ENCODE data around the gene ELOVL5.

ELOVL5 gene

DNA sequence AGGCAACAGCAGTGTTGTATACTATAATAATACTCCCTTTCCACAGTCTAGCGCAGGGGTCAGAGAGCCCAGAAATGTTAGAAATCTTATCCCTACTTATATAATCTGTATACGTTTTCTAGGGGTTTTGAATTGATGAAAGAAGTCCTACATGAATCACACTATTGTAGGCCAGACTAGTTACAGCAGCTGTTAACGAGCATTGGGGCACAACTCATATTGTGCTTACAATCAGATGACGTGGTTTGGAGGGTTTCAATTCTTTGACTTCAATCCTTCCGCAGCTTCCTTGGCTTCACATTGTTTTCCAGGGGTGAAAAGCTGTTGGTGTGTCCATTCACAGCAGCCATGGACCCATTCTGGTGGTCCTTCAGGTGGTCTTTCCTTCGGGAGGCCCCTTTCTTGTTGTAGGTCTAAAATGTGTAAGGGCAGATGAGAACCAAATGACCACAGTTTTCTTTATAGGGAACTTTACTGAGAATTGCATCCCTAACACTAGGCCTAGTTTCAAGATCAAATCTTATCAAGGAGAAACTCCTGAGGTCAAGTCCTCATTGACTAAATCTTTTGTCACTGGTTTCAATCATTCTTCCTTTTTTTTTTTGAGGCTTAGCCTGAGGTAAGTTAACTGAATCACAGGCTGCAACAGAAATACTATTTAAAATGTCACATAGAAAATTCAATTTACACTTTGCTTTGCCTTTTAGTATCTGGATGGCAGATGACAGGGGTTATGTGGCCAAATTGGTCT is 79.7 kb downstream of the ELOVL5 start:
- no peak for DNase-seq

DNA sequence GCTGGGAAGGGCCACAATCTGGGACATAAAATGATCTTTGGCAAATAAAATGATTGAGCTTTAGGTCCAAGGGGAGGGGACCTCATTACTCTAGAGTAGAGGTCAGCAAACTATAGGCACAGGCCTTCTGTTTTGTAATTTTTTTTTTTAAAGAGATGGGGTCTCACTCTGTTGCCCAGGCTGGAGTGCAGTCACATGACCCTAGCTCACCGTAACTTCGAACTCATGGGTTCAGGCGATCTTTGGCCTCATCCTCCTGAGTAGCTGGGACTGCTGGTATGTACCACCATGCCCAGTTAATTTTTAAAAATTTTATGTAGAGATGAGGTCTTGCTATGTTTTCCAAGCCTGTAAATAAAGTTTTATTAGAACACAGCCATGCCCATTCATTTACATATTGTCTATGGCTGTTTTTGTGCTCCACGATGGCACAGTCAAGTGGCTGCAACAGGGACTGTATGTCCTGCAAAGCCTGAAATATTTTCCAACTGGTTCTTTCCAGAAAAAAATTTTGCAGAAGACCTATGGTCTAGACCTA is 82.1 kb downstream of the ELOVL5 start:
- no peak for DNase-seq

DNA sequence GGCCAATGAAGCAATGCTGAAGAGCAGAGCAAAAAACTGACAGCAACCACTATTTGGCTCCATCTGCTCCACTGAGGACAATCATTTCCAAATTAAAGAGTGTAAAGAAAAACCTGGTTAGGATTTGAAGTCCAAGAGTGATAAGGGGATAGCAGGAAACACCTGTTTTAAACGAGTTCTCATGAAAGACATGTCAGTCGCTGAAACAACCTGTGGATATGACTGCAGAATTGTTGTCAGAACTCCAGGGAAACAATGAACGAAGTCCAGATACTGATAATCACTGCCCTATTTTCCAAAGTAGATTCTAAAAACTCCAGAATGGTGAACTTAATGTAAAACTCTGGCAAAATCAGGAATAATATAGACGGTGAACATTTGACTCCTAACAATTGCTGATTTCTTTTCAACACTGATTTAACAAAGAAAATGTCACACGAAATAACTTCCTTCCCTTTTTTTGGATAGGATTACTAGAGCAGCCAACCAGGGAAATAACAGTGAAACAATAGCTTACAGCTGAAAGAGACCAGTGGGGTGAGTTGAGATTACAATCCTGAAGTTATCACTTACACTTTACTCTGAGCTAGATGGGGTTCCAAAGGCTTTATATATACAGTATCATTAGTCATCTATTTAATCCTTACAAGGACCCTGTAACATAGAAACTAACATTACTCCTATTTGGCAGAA is 83.7 kb downstream of the ELOVL5 start:
- no peak for DNase-seq

DNA sequence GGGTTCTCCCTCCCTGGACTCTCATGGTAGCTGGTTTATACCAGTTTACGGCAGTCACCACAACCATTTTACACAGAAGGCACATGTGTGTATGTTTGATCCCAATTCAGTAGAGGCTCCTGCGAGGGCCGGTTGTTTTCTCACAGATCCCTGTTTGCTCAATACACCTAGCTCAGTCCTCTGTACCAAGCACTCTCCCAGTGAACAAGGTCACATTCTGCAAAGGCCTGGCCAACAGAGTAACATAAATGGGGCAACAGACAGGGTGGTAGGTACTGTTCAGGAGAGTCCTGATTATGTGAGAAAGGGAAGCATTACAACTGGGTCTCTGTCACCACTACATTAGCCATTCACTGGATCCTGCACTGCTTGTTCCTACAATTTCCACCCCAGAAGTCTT is 84.4 kb downstream of the ELOVL5 start:
- DNase-seq: no peak

DNA sequence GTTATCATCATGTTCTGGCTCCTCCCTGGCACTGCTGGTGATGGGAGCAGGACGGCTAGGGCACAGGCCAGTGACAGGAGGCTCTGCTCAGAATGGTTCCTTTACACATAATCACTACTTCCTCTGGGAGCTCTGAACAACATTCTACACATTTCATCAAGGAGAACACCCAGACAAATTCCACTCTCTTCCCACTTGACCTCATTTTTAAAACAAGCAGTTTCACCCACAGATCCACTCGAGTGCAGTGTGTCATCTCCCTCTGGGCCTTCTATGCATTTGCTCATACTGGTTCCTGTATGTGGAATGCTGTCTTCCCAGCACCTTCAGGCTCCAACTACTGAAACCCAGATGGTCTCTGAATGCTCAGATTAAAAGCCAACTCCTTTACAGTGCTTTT is 84.8 kb downstream of the ELOVL5 start:
- peak; percentile 22 for DNase-seq

DNA sequence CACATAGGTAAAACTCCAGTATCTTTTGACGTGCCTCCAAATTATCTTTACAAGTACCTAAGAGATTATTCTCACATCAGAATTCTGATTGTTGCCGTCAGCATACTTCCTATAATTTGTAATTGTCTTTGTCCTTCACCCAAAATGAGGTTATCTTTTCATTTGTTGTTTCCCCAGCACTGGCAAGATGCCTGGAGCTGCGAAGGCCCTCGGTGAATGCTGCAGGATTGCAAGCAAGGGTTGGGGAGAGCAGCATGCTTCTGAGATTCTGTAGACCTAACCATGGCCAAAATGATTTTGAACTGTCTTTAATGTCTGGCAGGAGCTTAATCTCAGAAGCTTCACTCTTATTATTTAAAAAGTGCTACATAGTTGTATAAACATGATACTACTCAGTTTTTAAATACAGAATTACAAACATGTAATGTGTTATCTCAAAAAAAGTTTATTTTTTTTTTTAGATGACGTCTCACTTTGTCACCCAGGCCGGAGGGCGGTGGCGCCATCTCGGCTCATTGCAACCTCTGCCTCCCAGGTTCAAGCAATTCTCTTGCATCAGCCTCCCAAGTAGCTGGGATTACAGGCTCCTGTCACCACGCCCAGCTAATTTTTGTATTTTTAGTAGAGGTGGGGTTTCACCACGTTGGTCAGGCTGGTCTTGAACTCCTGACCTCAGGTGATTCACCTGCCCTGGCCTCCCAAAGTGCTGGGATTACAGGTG is 88.7 kb downstream of the ELOVL5 start:
- no peak for DNase-seq

DNA sequence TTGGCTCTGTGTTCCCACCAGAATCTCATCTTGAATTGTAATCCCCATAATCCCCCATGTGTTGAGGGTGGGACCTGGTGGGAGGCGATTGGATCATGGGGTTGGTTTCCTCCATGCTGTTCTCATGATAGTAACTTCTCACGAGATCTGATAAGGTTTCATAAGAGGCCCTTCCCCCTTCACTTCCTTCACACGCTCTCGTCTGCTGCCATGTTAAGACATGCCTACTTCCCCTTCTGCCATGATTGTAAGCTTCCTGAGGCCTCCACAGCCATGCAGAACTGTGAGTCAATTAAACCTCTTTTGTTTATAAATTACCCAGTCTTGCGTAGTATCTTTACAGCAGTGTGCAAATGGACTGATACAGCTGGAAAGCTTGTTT is 90.0 kb downstream of the ELOVL5 start:
- no peak for DNase-seq

DNA sequence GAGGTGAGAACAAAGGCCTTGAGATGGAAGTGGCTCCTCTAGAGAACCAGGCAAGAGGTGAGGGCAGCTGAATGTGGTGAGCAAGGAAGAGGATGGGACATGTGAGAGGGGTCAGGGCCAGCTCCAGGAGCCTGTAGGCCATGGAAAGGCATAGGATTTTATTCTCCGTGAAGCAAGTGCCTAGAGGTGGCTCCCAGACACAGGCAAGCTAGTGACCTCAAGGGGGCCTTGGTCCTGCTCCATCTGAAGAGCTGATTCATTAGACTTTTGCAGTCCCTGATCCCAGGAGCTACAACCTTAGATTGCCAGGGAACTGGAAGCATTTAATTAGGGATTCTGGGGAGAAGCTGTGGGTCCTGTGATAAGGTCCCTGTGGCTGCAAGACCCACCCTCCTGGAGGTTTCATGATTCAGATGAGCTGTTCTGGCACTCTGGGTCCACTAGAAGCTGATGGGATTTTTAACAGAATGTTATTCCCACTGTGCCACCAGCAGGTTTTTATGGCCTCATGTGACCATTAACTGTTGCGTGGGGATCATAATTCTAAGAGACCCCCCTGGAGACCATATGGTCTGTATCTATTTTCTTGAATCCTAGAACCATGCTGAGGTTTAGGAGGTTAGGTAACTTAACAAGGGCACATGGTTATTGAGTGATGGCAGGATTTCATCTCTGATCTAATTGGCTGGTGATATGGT is 90.5 kb downstream of the ELOVL5 start:
- no peak for DNase-seq

DNA sequence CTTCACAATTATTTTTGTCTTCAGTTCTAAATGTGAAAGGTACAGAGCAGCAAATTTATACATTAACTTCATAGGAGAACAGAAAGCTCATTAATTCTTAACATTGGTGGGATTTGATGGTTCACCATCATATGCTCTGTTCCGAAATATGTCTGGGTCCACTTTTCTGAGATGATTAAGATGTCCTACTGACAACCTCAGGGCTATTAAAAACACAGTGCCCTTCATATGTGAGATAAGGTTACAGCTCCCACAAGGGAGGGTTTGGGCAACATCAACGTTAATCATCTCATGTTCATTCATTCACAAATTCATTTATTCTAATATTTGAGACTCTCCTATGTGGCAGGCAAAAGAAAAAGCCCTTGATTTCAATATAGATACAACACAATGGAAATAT is 91.2 kb downstream of the ELOVL5 start:
- DNase-seq: no peak

DNA sequence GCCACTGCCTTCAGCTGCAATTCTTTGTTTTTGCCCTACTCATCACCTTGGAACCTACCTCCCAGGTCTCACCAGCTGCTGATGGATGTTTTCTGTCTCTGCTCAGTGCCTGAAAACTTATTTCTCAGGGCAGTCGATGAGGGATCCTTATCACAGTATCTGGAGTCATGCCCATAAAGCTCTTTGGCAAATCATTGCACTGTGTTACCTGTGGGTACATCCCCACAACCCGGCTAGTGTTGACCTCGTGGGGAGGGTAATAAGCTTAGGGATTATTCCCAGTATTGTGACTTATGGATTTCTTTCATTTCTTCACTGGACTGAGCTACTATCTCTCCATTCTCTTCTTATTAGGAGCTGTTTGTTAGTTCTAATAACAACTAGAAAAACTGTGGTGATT is 91.7 kb downstream of the ELOVL5 start:
- DNase-seq: no peak

DNA sequence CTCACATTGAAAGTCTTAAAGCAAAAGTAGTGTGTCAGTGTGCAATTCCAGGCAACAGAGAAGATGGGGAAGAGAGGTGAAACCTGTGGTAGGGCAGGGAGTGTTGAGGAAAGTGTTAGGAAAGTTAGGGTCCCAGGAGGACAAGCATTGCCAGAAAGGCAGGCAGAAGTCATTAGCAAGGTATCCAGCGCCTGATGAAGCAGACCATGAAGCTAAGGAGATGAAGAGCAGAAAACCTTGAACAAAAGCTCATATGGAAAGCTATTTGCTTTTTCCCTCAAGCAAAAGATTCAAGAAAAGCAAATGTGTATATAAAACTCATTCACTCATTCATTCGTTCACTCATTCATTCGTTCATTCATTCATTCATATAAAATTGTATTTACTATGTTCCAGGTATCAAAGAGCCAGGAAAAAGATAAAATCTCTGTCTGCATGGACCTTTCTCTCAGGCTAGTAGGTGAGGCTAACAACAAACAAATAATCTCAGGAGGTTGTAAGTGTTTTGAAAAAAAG is 96.5 kb downstream of the ELOVL5 start:
- no peak for DNase-seq

DNA sequence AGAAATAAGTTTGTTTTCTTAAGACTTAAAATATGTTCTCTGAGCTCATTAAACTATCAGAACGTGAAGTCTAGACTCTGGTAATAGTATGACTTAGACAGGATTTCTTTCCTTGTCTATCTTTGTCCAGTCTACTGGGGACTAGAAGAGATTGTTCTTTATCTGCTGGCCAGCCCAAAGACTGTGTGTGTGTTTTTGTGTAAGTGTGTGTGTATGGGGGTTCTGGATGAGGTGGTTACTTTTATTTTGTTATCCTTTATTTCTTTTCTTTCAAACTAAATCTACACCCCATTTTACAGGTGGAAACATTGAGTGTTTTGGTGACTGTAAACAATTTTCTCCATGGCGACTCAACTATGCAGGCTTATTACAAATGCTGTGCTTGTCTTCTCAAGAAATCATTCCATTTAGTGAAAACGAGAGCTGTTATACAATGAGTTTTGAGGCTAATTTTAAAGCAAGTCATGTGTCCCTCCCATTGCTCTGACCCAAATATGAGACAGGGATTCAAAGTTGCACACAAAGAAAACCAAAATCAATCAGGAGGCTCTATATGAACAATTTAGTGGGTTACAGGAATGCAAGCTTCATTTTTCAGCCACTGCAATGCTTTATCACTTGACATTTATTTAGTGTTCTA is 97.6 kb downstream of the ELOVL5 start:
- no peak for DNase-seq

DNA sequence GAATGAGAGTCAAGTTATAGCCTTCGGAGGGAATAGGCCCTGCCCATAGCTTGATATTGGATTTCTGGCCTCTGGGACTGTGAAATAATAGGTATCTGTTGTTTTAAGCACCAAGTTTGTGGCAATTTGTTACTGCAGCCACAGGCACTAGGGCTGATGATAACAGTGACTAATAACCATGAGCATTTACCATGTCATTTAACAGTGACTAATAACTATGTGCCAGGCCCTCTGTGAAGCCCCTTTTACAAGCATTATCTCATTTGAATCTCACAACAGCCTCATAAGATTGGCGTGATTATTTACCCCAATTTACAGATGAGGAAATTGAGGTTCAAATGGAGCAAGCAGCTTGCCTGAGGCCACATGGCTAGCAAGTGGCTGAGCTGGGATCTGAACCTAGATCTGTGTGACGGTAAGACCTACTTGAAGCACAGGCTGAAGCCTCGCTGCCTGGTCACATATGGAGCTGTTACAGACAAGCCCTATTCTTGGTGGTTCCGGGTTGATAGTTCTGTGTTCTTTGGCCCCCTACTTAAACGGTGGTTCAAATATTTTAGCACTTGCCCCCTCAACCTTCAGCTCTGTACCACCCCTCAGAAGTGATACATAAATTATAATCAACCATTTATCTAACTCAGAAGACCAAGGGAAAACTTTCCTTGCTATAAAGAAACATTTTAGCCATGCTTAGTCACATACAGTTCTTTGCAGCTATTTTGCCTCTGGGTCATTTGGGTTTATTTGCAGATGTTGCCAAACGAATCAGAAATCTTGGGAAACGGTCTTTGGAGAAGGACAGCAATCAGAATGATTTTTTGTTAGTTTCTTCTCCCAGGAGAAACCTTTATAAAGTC is 98.3 kb downstream of the ELOVL5 start:
- no peak for DNase-seq

DNA sequence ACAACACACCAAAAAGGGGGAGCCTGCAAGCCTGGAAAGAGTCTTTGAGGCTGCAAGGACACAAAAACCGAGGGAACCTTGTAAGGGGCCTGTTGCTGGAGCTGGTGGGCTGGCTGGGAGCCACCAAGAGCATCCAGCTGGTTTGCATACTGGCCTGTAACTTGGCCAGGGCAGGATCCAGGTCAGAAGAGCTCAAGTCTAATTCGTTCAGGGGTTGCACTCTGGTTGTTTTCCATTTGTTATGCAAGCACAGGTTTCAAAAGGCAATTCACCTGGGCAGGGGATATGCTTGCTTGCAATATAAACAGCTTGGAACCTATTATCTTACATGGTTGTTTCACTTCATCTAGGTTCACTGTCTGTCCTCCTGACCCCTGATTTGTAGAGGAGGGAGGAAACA is 101.8 kb downstream of the ELOVL5 start:
- DNase-seq: peak; percentile 32

DNA sequence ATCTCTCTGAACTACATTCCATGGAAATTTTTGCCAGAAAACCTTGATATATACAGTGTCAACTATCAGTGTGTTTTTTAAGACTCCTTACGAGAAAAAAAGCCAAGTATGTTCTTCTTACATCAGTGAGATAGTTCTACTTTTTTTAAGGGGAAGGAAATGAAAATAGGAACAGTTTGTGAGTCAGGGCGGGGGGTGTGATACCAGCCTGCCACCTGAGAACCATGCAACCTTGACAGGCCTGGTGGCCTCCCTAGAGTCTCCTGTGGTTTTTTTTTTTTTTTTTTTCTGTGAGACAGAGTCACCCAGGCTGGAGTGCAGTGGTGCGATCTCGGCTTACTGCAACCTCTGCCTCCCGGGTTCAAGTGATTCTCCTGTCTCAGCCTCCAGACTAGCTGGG is 103.8 kb downstream of the ELOVL5 start:
- no peak for DNase-seq

DNA sequence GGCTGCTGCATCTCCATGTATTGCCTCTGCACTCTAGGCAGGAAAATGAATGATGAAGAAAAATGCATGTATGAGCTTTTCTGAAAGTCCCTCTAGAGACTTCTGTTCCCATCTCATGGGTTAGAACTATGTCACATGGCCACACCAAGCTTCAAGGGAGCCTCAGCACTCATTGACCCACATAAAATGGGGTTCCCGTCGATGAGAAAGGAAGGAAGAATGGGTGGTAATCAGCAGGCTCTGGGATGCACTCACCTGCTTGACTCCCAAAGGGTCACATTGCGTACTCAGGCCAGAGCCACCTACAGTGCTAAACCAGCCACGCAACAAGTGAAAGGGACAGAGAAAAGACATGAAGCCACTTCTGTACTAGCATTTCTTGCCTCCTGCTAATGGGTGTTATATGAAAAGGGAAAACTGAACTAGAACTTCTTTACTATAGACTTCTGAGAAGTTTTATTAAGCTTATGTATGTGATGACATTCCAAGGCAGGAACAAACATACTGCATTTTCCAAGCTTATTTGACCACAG is 104.3 kb downstream of the ELOVL5 start:
- no peak for DNase-seq

DNA sequence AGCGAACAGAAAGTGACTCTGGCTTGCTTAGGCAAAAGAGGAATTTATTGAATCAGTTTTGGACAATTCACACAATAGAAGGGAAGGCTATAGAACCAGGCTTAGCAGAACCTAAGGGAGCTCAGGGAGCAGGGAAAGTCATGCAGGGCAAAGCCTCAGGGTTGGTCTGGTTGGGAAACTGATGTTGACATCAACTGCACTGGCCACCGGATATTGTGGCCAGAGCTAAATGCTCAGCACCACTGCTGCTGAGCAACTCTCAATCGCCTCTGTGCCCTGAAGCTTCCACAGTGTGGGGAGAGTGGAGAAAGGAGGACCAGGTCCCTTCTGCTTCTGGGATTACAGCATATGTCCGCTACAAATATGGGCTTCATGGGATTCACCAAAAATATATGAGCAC is 106.8 kb downstream of the ELOVL5 start:
- DNase-seq: no peak

DNA sequence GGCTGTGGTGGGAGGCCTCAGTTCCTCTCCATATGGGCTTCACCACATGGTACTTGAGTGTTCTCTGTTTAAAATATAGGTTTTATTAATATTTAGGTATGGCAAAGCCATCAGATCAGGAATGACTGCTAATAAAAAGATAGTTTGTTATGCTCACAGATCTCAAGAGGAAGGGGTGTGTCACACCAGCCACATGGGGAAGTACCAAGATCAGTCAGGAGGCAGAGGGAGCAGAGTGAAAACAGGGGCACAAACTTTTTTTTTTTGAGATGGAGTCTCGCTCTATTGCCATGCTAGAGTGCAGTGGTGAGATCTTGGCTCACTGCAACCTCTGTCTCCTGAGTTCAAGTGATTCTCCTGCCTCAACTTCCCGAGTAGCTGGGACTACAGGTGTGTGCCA is 108.0 kb downstream of the ELOVL5 start:
- no peak for DNase-seq

DNA sequence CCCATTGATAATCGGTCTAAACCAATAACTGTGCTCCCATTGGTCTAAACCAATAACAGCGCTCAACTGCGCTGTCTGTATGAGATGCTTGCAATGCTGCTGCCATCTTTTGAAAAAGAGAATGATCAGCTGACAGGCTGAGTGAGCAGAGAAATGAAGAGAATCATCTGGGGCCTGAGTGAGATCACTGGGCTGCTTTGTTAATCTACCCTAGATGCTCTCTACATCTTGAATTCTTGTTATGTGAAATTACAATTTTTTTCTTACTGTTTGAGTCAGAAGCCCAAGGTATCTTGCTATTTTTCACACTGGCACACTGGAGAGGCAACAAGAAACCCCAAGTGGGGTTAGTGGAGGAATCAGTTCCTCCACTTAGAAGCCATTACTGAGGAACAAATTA is 108.6 kb downstream of the ELOVL5 start:
- DNase-seq: no peak

DNA sequence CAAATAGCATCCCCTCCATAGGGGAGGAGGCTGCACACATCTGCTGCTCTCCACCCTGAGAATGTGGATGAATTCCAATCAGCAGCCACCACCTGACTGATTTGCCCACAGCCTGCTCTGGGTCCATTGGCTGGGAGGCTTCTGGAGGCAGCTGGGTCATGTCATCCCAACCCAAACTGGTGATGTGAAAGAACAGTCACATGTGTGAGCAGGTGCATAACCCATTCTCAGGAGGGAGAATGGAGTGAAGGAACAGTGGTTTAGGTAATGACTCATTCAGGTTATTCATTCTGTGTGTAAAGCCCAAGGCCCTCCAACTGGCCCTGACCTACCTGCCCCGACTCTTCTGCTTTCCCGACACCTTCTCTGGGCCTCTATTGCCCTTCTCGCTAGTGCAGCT is 109.2 kb downstream of the ELOVL5 start:
- peak; percentile 72 for DNase-seq

DNA sequence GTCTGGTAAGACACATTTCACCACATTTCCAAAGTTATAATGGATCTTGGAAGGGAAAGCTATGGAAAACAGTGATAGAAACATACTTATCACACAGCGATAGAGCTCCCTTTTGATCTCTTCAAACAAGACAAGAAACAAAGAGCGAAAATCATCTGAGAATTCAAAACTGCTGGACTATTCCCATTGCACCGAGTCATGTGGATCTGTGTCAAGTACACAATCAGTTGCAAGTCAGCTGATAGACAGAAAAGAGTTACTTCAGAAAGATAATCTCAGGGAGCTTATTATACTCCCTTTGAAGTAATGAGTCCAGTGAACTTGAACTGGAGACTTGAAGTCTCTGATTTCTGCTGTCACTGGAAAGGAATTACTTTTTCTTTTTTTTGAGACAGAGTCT is 110.4 kb downstream of the ELOVL5 start:
- DNase-seq: no peak
